Breast epithelium (tissue), 3 donors: ENCODE measurements around the gene OR8B2.

ENCODE experiments used
- POLR2A ChIP-seq: fragments of 450-650 bp; IDR thresholded peaks from one replicate; pipeline ENCODE4 v1.6.1; 2016; ENCODE audit warnings: antibody characterized with exemption, mild to moderate bottlenecking, moderate library complexity
- POLR2AphosphoS5 ChIP-seq, 3 donors: sonication (generic); formaldehyde crosslinking; IDR thresholded peaks; one replicate each; pipeline ENCODE4 v1.6.1; 2017; ENCODE audit warnings: antibody characterized with exemption in 3 of 3
- TF ChIP-seq, protein P1 (sequence below), 3 donors: fragments of 450-650 bp; IDR thresholded peaks; one replicate each; pipeline ENCODE4 v1.5.1; 2016 to 2017; ENCODE audit warnings: antibody characterized with exemption in 3 of 3, mild to moderate bottlenecking in 3 of 3, moderate library complexity in 3 of 3

DNA sequence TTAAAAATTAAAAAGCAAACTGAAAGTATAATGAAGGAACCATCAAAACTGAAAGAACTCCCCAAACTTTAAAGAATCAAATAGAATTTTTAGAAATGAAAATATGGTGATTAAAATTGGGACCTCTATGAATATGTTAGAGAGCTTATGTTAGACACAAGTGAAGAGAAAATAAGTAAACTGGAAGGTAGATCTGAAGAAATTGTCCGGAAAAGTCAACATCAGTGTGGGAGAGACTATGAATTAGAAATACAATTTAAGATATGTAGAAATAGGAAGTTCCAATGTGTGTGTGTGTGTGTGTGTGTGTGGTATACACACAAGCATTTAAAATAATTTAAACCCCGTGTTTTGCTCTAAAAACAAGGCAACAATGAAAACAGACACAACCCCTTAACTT is 45.3 kb upstream of the OR8B2 start:
- TF ChIP-seq, protein P1, sequence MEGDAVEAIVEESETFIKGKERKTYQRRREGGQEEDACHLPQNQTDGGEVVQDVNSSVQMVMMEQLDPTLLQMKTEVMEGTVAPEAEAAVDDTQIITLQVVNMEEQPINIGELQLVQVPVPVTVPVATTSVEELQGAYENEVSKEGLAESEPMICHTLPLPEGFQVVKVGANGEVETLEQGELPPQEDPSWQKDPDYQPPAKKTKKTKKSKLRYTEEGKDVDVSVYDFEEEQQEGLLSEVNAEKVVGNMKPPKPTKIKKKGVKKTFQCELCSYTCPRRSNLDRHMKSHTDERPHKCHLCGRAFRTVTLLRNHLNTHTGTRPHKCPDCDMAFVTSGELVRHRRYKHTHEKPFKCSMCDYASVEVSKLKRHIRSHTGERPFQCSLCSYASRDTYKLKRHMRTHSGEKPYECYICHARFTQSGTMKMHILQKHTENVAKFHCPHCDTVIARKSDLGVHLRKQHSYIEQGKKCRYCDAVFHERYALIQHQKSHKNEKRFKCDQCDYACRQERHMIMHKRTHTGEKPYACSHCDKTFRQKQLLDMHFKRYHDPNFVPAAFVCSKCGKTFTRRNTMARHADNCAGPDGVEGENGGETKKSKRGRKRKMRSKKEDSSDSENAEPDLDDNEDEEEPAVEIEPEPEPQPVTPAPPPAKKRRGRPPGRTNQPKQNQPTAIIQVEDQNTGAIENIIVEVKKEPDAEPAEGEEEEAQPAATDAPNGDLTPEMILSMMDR (IDR thresholded peaks at IDR 0.05) = no peak
- TF ChIP-seq POLR2A (no peak), POLR2AphosphoS5 (IDR thresholded peaks at IDR 0.05) (no peak)
